Left ventricle myocardium inferior (tissue), 1 donor: ENCODE measurements around the gene MSH6. TPM values are rescaled to one million over a fixed set of nuclear protein-coding genes. Genes with fewer than 3 reads are reported as not detected.

Source experiments
- DNase-seq: peaks from one replicate; pipeline ENCODE4 v3.0.0-alpha.2; 2020
- H3K27ac ChIP-seq: fragments of 200-600 bp; replicated peaks from 2 replicates; pipeline ENCODE4 v1.8.0; 2021
- H3K27me3 ChIP-seq: fragments of 200-600 bp; 2 replicates; pipeline ENCODE4 v1.8.0; 2021; ENCODE audit warnings: low read depth
- H3K36me3 ChIP-seq: fragments of 200-600 bp; 2 replicates; pipeline ENCODE4 v1.8.0; 2021
- H3K4me1 ChIP-seq: fragments of 200-600 bp; 2 replicates; pipeline ENCODE4 v1.8.0; 2021
- H3K4me3 ChIP-seq: fragments of 200-600 bp; 2 replicates; pipeline ENCODE4 v1.8.0; 2021; ENCODE audit warnings: mild to moderate bottlenecking, moderate library complexity
- H3K9me3 ChIP-seq: fragments of 200-600 bp; replicated peaks from 2 replicates; pipeline ENCODE4 v1.8.0; 2021
- intact Hi-C: fragments of 100-400 bp; cut with micrococcal nuclease; formaldehyde crosslinking; loops from one replicate; pipeline ENCODE4 v1.11.0; 2022
- total RNA-seq: library from RNA; stranded (reverse); fragmentation: NEBNext Ultra II Directional; extraction: Animal tissue kit (Norgen Biotek cat#: 25700); gene quantifications from one replicate; pipeline ENCODE4 v1.2.1, GENCODE V29; 2021
- TF ChIP-seq, protein P1 (sequence below): fragments of 200-600 bp; IDR thresholded peaks from 2 replicates; pipeline ENCODE4 v1.8.0; 2021; ENCODE audit warnings: antibody characterized with exemption, mild to moderate bottlenecking, borderline replicate concordance
- donor health status: DM: no; HTN: yes; CAD: no; lungs with severe emphysema.

The MSH6 gene
- total RNA-seq, 1 donor from 2014 or later, result 21.5 TPM

DNA sequence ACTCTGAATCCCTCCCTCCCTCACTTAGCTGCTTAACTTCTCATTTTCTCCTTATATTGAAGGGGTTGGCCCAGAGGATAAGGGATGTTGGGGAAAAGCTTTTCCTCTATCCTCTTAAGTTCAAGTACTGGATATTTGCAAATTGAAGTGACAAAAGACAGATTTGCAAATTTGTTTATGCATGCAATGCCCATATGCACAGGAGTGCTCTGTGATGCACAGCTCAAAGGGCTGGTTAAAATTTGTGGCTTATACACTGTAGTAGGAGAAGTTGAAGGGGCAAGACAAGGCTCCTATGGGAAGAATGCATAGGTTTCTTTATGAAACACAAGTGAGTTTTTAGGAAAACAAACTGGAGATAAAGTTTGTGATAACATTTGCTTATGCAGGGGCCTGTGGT lies 8.4 kb upstream of the MSH6 start:
- no peaks in the 10 kb centered on the region for H3K36me3 ChIP-seq
- H3K9me3 ChIP-seq, result peaks cover 7% of the 10 kb centered on the region
- no peak overlapping the region for H3K27ac ChIP-seq
- H3K4me1 ChIP-seq, result no peaks in the 10 kb centered on the region
- intact Hi-C loops, result no loop called here
- DNase-seq, result no peak
- TF ChIP-seq, protein P1, sequence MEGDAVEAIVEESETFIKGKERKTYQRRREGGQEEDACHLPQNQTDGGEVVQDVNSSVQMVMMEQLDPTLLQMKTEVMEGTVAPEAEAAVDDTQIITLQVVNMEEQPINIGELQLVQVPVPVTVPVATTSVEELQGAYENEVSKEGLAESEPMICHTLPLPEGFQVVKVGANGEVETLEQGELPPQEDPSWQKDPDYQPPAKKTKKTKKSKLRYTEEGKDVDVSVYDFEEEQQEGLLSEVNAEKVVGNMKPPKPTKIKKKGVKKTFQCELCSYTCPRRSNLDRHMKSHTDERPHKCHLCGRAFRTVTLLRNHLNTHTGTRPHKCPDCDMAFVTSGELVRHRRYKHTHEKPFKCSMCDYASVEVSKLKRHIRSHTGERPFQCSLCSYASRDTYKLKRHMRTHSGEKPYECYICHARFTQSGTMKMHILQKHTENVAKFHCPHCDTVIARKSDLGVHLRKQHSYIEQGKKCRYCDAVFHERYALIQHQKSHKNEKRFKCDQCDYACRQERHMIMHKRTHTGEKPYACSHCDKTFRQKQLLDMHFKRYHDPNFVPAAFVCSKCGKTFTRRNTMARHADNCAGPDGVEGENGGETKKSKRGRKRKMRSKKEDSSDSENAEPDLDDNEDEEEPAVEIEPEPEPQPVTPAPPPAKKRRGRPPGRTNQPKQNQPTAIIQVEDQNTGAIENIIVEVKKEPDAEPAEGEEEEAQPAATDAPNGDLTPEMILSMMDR, result no peak
- no peaks in the 10 kb centered on the region for H3K27me3 ChIP-seq
- no peak overlapping the region for H3K4me3 ChIP-seq

DNA sequence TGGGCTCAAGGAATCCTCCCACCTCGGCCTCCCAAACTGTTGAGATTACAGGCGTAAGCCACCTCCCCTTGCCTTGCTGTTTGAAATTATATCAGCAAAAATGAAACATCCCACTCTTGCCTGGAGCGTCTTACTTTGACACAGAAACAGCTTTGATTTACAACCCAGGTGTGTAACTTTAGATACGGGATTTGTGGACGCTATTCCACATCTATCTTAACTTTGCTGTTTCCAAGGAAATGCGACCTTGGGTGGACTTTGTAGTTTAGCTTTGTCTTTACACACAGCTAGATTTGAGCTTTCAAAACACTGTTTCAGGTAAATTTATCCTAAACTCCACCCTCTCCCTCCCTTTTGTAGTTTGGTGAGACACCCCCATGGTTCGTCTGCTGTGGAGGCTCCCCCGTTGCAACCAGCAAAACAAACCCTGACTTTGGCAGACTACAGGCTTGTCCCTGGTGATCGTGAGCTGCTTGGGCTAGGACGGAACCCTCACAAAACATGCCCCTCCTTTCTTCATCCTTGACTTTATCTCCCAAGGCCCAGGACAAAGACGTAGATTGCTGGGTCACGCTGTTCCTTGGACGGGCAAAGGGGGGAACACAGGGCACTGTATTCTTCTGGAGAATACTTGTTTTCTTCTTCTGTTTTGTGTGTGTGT lies 5.5 kb upstream of the MSH6 start:
- no peaks in the 10 kb centered on the region for H3K27me3 ChIP-seq
- no peaks in the 10 kb centered on the region for H3K36me3 ChIP-seq
- intact Hi-C loops, result no loop called here
- DNase-seq, result no peak
- peaks cover 5% of the 10 kb centered on the region for H3K4me1 ChIP-seq
- no peak overlapping the region for H3K27ac ChIP-seq
- TF ChIP-seq, protein P1, result no peak
- H3K9me3 ChIP-seq, result no peaks in the 10 kb centered on the region
- no peak overlapping the region for H3K4me3 ChIP-seq

- no peak overlapping the region for H3K4me3 ChIP-seq
- no peaks in the 10 kb centered on the region for H3K36me3 ChIP-seq
- no peak for DNase-seq
- H3K9me3 ChIP-seq, result no peaks in the 10 kb centered on the region
- no peak overlapping the region for H3K27ac ChIP-seq
- intact Hi-C loops, result no loop called here
- H3K27me3 ChIP-seq, result no peaks in the 10 kb centered on the region
- peaks cover 16% of the 10 kb centered on the region for H3K4me1 ChIP-seq
- TF ChIP-seq, protein P1, result no peak
These were observed 4.1 kb upstream of the MSH6 start for GRCh38 chr2:47778698-47779425.

GRCh38 chr2:47779426-47779790 lies 3.5 kb upstream of the MSH6 start:
- TF ChIP-seq, protein P1, result no peak
- intact Hi-C loops, result no loop called here
- Histone ChIP-seq H3K36me3 (no peaks in the 10 kb centered on the region), H3K27ac (no peak overlapping the region), H3K4me3 (no peak overlapping the region), H3K9me3 (no peaks in the 10 kb centered on the region), H3K4me1 (peaks cover 21% of the 10 kb centered on the region), H3K27me3 (no peaks in the 10 kb centered on the region)
- DNase-seq, result no peak

- Histone ChIP-seq H3K27ac (peak overlapping the region; percentile 88), H3K27me3 (no peaks in the 10 kb centered on the region), H3K36me3 (no peaks in the 10 kb centered on the region), H3K9me3 (no peaks in the 10 kb centered on the region), H3K4me1 (peaks cover 30% of the 10 kb centered on the region), H3K4me3 (peak overlapping the region; percentile 99)
- intact Hi-C loops, result no loop called here
- no peak for DNase-seq
- TF ChIP-seq, protein P1, result no peak
These were observed 619 bp upstream of the MSH6 start for GRCh38 chr2:47782381-47782670.
